Myocyte (in vitro differentiated cells): ENCODE results near the gene ASB15. TPM values are rescaled to one million over a fixed set of nuclear protein-coding genes. Genes with fewer than 3 reads are reported as not detected.
"Not testable (repeated sequence)": the region's sequence is repeated elsewhere in the genome, so short reads cannot be mapped to it uniquely, and the experiment has no call there.

Experiments
- DNase-seq: peaks from one replicate; pipeline ENCODE4 v3.0.0-alpha.2; 2012; ENCODE audit warnings: low read depth
- polyA plus RNA-seq: library from polyadenylated mRNA; unstranded; fragments of >200 nt; gene quantifications from one replicate; pipeline ENCODE4 v1.2.1, GENCODE V29; 2012; ENCODE audit warnings: missing spikeins
- total RNA-seq: library from RNA; depleted of rRNA; stranded (reverse); fragments of >200 nt; gene quantifications from 2 replicates; pipeline ENCODE4 v1.2.3, GENCODE V29; 2014

ASB15 gene
- total RNA-seq = 0.37 TPM in 1 of 2 replicates, not detected in the other
- not detected for polyA plus RNA-seq

DNA sequence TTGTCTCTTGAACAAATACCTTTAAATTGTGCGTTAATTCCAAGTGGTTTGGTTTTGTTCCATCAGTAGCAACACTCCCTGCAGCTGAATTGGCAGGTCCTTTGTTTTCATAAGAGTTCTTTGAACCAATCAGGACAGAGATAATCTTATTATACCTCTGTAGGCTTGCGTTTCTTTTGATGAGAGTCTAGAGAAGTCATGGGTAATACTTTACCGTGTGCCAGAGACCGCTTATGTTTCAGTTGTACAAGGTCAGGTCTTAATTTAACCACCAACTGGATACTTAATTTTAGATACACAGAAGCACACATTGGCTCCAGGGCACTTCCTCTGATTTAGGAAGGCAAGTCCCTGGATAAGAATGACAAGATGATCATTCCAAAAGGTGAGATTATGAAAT, at the start of gene ASB15:
ASB15 (plus strand) TSS at position 292 of the 400 bp plus-strand sequence. CDS start 12,682 bp downstream, outside the sequence.
- peak; percentile 38 for DNase-seq

DNA sequence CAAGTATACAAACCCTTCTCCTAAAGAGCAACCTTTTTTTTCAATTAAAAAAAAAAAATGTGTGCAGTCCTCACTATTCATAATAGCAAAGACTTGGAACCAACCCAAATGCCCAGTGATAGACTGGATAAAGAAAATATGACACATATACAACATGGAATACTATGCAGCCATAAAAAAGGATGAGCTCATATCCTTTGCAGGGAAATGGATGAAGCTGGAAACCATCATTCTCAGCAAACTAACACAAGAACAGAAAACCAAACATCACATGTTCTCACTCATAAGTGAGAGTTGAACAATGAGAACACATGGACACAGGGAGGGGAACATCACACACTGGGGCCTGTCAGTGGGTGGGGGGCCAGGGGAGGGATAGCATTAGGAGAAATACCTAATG, 49.5 kb upstream of the ASB15 start:
- DNase-seq = not testable (repeated sequence)

DNA sequence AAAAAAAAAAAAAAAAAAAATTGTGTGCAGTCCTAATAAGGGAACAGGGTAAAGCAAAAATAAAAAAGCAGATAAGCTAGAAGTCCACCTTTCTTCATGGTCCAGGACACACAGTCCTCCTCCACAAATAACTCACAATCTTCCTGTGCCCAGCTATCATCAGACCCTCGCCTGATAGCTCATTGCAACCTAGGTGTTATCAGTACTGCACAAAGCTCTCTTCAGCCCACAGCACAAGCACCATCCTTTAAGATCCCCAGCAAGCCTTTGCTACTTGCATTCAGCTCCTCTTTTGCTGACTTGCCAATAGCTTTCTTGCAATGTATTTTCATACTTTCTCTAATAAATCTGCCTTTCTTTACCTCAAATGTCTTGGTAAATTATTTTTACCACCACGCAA, 49.0 kb upstream of the ASB15 start:
- DNase-seq = no peak

DNA sequence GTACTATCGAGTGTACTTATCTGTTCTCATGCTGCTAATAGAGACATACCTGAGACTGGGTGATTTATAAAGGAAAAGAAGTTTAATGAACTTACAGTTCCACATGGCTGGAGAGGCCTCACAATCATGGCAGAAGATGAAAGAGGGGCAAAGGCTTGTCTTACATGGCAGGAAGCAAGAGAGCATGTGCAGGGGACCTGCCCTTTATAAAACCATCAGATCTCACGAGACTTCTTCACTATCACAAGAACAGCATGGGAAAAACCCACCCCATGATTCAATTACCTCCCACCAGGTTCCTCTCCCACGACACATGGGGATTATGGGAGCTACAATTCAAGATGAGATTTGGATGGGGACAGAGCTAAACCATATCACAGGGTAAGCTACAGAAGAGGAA, 48.5 kb upstream of the ASB15 start:
- DNase-seq = no peak

GRCh38 chr7:123555484-123555883, 46.1 kb upstream of the ASB15 start:
- no peak for DNase-seq

GRCh38 chr7:123557016-123557397, 44.6 kb upstream of the ASB15 start:
- peak; percentile 33 for DNase-seq

- DNase-seq = peak; percentile 100
These were observed 44.0 kb upstream of the ASB15 start, which contains the start of gene NDUFA5 for GRCh38 chr7:123557398-123558288. Gene NDUFA5 (minus strand): TSS chr7:123557818. CDS start chr7:123557795, 23 bp downstream.

DNA sequence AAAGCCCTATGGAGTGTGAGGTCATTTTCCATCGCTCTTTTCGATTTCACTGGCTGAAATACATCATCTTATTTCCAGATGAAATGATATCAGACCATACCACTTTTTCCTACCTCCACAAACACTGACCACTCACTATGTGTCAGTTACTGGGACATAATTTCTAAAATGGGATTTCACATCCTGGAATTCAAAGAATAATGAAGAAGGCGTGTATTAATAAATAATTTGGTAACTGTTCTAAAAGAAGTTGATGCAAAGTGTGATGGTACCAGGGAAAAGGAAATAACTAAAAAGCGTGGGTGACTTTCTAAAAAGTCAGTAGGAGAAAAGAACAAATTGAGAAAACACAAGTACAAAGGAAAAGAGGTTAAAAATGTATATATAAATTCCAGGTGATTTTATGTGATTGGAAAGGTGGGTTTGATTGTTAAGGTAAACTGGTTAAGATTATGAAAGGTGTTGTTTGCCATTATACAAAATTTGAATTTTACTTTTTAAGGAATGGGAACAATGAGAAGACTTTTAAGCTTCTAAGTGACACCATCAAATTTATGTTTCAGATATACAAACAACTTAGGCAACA, 43.2 kb upstream of the ASB15 start:
- DNase-seq = no peak

DNA sequence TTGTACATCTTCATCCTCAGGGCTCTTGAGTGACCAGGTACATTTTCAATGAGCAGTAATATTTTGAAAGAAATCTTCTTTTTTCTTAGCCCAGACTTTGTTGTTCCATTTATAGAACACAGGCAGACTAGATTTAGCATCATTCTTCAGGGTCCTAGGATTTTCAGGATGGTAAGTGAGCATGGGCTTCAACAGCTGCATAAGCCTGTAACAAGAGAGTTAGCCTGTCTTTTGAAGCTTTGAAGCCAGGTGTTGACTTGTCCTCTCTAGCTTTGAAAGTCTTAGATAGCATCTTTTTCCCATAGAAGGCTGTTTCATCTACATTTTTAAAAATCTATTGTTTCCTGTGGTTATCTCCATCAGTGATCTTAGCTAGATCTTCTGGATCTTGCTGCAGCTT, 39.5 kb upstream of the ASB15 start:
- DNase-seq = peak; percentile 58

GRCh38 chr7:123569352-123570010, 32.1 kb upstream of the ASB15 start:
- no peak for DNase-seq

GRCh38 chr7:123570390-123571182, 31.0 kb upstream of the ASB15 start:
- DNase-seq = no peak

DNA sequence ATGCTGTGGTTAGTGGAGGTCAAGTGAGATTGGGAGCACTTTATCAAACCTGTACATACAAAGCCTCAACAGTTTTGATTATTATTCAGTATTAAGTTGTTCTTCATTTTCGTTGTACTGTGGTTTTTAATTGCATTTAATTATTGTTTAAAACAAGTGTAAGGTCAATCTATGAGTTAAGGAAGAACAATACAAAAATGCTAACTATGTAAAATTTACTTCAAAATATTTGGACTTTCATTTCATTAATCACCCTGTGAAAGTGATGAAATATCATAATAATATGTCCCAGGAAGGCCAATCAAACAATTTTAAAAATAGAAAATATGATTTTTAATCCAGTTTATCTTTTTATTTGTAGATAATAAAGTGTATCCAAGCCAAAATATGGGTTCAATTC, 30.4 kb upstream of the ASB15 start:
- no peak for DNase-seq

- DNase-seq = peak; percentile 10
These were observed 29.9 kb upstream of the ASB15 start for GRCh38 chr7:123571684-123572083.

DNA sequence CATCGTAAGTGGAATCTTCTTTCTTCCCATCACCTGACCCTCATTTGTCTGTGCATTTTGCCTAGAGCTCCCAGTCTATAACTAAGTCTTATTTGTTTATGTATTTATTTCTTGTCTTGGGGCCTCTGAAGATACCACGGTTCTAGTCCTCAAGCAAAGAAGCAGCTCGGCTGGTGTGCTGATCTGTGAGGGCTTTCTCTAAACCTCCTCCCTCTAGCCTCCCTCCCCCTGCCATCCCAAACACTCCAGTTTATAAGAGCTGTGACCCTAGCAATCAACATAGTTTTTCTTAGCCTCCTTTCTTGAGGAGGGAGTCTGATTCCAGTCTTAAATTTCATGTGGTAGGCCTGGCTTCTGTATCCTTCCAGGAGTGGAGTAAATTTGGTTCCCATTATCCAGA, 28.3 kb upstream of the ASB15 start:
- DNase-seq = no peak

DNA sequence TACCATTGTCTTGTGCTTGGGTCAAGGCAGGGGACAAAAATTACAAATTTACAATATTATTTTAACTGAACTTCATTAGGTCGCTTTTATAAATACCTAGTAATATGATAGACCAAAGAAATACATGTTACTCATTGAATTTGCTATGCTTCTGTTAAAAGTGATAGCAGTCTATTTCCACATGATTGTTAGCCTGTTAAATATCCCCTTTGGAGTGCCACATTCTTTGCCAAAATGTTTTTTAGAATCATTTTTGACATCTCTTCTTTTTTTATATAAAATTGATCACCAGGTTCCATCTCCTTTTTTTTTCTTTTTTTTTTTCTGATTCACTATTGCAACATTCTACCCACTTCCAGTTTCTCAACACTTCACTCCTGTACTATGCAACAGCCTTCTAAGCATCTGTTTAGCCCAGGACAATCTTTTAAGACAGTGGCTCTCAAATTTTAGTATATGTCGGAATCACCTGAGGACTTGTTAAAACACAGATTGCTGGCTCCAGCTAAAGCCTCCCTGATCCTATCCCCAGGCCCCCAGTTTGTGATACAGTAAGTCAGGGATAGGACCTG, 27.6 kb upstream of the ASB15 start:
- DNase-seq = no peak

GRCh38 chr7:123579416-123579815, 22.2 kb upstream of the ASB15 start:
- no peak for DNase-seq

DNA sequence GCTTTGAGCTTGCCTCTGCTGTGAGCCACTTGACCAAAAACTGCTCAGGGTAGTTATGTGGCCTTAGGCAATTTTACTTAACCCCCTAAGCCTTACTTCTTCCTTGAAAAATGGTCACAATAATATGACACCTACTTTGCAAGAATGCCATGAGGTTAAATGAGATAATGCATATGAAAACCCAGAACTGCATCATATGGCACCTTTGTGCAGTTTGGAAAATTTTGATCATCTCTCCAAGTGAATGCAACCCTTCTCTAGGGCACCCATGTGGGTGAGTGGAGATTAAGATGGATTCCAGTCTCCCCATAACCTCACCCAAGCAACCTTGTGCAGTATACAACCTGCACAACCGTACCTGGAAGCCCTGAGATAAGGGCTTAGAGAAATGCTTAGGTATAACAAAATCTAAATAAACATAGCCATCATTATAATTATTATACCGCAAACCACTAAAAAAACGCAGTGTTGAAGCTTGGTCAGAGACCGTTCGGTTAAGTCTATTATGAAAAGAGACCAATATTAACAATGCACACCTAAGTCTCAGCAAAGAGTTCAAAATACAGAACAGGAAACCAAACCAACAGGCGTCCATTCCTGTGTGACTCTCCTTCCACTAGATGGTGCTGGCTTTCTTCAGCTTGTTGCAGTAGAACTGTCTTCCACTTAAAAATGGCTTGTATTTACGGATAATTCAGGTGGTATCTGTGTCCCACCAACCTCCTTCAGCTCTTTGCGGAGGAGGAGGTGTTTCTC, 21.0 kb upstream of the ASB15 start:
- peak; percentile 72 for DNase-seq

DNA sequence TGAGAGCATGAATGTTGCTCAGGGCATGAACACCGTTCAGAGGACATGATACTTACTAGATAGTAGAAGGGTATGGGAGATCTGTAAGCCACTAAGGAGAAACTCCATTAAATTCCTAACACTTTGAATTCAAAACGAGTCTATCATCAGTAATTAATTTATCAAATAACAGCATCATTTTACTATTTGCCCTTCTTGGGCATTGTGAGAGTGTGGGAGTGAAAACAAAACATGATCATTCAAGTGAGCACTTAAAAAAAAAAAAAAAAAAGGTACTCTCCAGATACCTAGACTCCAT, 20.5 kb upstream of the ASB15 start:
- DNase-seq = no peak

- DNase-seq = no peak
These were observed 17.8 kb upstream of the ASB15 start for GRCh38 chr7:123583821-123584220.

- DNase-seq = no peak
These were observed 13.2 kb upstream of the ASB15 start for GRCh38 chr7:123588376-123588775.
